Activated T-helper 1 cell treated with anti-CD3 and anti-CD28 coated beads, Interleukin-12 subunit alpha, Interleukin-12 subunit beta, Interleukin-2, Interleukin-4 antibody, amounts not matched to agents 30 ng/mL and 10 ng/mL and 1 ng/mL, durations not matched to agents 14 hours and 24 hours and 36 hours (primary cell): ENCODE results near the gene NPY4R2. TPM values are rescaled to one million over a fixed set of nuclear protein-coding genes. Genes with fewer than 3 reads are reported as not detected.

ENCODE experiments used
- total RNA-seq: library from RNA; stranded (reverse); gene quantifications from 2 replicates; pipeline ENCODE4 v1.2.3, GENCODE V29; 2022

Gene NPY4R2
- total RNA-seq, 1 donor from 2014 or later: not detected

Other genes starting within 250 kb of the NPY4R2 start
- gene SYT15B, start 155.1 kb upstream of the NPY4R2 start, total RNA-seq: 0.15 and 0.23 TPM in 2 replicates
- not detected in 2 replicates for gene FAM25C, start 81.1 kb downstream of the NPY4R2 start, total RNA-seq